ENCODE measurements around the gene SSRP1.

GRCh38 chr11:57364851-57365660, 29.4 kb upstream of the SSRP1 start:
- TF ChIP-seq CTCF (optimal IDR thresholded peaks at IDR 0.05 in 1 of 3, IDR thresholded peaks at IDR 0.05 in 1 of 3, conservative IDR thresholded peaks at IDR 0.05 in 1 of 3; ENCODE audit: extremely low read depth in 1 of 3, insufficient read depth in 2 of 3, low read length in 3 of 3) (no peak), EZH2 (IDR thresholded peaks at IDR 0.05; ENCODE audit: low read length) (no peak)

Data from keratinocyte (primary cell).